MM.1S (cell line): ENCODE results near the gene SLC31A1.

Experiments used
- DNase-seq: peaks from one replicate; pipeline ENCODE4 v3.0.0-alpha.2; 2015
- H2AFZ ChIP-seq: fragments of 300-600 bp; sonication (generic); 2 replicates; pipeline ENCODE4 v1.6.0; 2016; ENCODE audit warnings: antibody characterized with exemption, low read length
- H3F3A ChIP-seq: fragments of 300-600 bp; sonication (generic); 2 replicates; pipeline ENCODE4 v1.6.1; 2016; ENCODE audit warnings: mild to moderate bottlenecking, antibody characterized with exemption, low read length, moderate library complexity, mixed read lengths; ENCODE audit not compliant: insufficient read depth
- H3K27ac ChIP-seq: fragments of 300-600 bp; sonication (generic); 2 replicates; pipeline ENCODE4 v1.5.1; 2016; ENCODE audit warnings: mild to moderate bottlenecking, low read length
- H3K27me3 ChIP-seq: fragments of 300-600 bp; sonication (generic); replicated peaks from 2 replicates; pipeline ENCODE4 v1.6.0; 2016; ENCODE audit warnings: low read length; ENCODE audit not compliant: insufficient read depth
- H3K36me3 ChIP-seq: fragments of 300-600 bp; sonication (generic); replicated peaks from 2 replicates; pipeline ENCODE4 v1.6.1; 2016; ENCODE audit warnings: mild to moderate bottlenecking, low read length, mixed read lengths; ENCODE audit not compliant: insufficient read depth
- H3K4me1 ChIP-seq: fragments of 300-600 bp; sonication (generic); 2 replicates; pipeline ENCODE4 v1.6.1; 2016; ENCODE audit warnings: low read length, mixed read lengths
- H3K4me2 ChIP-seq: fragments of 300-600 bp; sonication (generic); 2 replicates; pipeline ENCODE4 v1.6.0; 2016; ENCODE audit warnings: low read depth, low read length
- H3K4me3 ChIP-seq: fragments of 300-600 bp; sonication (generic); 2 replicates; pipeline ENCODE4 v1.5.1; 2016; ENCODE audit warnings: low read length, mixed read lengths
- H3K79me2 ChIP-seq: fragments of 300-600 bp; sonication (generic); 2 replicates; pipeline ENCODE4 v1.6.1; 2016; ENCODE audit warnings: mixed run types, low read length, mixed read lengths
- H3K9ac ChIP-seq: fragments of 300-600 bp; sonication (generic); 2 replicates; pipeline ENCODE4 v1.6.1; 2016; ENCODE audit warnings: low read length, mixed read lengths
- H3K9me2 ChIP-seq: fragments of 300-600 bp; sonication (generic); replicated peaks from 2 replicates; pipeline ENCODE4 v1.6.1; 2016; ENCODE audit warnings: mild to moderate bottlenecking, low read length, mixed read lengths; ENCODE audit not compliant: insufficient read depth
- H3K9me3 ChIP-seq: fragments of 300-600 bp; sonication (generic); replicated peaks from 2 replicates; pipeline ENCODE4 v1.6.1; 2016; ENCODE audit warnings: mild to moderate bottlenecking, low read length, mixed read lengths; ENCODE audit not compliant: insufficient read depth
- H4K20me1 ChIP-seq: fragments of 300-600 bp; sonication (generic); 2 replicates; pipeline ENCODE4 v1.6.1; 2016; ENCODE audit warnings: mild to moderate bottlenecking, low read length, moderate library complexity, mixed read lengths; ENCODE audit not compliant: insufficient read depth
- EZH2 ChIP-seq: fragments of 300-600 bp; sonication (generic); optimal IDR thresholded peaks from 2 replicates; pipeline ENCODE3; 2017; ENCODE audit warnings: low read depth, mild to moderate bottlenecking, antibody characterized with exemption, low read length, mixed read lengths
- EZH2phosphoT487 ChIP-seq: fragments of 300-600 bp; sonication (generic); IDR thresholded peaks from 2 replicates; pipeline ENCODE4 v1.6.1; 2018; ENCODE audit warnings: antibody characterized with exemption, low read length
- TF ChIP-seq, protein P1 (sequence below): fragments of 300-600 bp; sonication (generic); IDR thresholded peaks from 2 replicates; pipeline ENCODE4 v1.5.1; 2016; ENCODE audit warnings: antibody characterized with exemption, low read length, mixed read lengths

The SLC31A1 gene

DNA sequence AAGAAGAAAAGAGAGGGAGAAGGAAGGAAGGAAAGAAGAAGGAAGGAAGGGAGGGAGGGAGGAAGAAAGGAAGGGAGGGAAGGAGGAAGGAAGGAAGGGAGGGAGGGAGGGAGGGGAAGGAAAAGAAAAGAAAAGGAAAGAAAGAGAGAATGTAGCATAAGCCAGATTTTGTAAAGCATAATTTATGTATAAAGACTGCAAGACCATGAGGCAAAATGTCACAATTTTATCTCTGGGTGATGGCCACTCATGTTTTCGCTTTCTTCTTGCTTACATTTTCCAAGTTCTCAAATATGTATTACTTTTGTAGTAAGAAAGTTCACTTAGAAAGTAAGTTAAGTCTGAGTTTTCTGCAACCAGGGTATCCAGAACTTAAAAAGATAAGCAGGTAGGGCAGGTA, 85.2 kb downstream of the SLC31A1 start:
- DNase-seq: no peak
- H3K27me3 ChIP-seq: no peaks in the 10 kb centered on the region

DNA sequence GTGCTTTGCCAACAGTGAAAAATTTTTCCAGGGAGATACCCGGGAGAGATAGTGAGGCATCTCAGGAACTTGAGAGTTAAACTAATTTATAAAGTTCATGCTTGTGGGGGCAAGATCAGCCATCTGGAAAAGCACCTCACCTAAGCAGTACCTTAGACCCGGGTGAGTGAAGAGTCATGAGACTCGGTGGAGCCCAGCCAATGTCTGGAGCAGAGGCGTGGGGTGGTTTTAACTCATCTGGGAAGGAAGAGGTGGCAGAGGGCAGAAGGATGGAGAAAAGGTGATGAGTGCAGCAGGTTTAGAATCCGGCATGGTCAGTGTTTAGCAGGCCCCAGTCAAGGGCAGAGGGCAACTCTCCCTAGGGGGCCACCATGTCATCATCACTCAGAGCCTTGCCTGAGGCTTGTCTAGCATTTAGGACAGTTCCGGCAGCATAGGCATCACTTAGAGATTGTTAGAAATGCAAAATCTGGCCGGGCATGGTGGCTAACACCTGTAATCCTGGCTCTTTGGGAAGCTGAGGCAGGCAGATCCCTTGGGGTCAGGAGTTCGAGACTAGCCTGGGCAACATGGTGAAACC, 86.1 kb downstream of the SLC31A1 start:
- H3K4me1 ChIP-seq: peaks cover 13% of the 10 kb centered on the region
- no peak overlapping the region for H3K27ac ChIP-seq
- no peaks in the 10 kb centered on the region for H3K9me3 ChIP-seq
- H3K9me2 ChIP-seq: no peaks in the 10 kb centered on the region
- H3K4me3 ChIP-seq: no peak overlapping the region
- H3K27me3 ChIP-seq: no peaks in the 10 kb centered on the region
- H3F3A ChIP-seq: 0 out of 2 replicates have a peak, but pooled peaks cover 5% of the 10 kb centered on the region
- no peaks in the 10 kb centered on the region for H4K20me1 ChIP-seq
- no peaks in the 10 kb centered on the region for H3K36me3 ChIP-seq
- TF ChIP-seq EZH2phosphoT487 (no peak), EZH2 (no peak)
- TF ChIP-seq, protein P1, sequence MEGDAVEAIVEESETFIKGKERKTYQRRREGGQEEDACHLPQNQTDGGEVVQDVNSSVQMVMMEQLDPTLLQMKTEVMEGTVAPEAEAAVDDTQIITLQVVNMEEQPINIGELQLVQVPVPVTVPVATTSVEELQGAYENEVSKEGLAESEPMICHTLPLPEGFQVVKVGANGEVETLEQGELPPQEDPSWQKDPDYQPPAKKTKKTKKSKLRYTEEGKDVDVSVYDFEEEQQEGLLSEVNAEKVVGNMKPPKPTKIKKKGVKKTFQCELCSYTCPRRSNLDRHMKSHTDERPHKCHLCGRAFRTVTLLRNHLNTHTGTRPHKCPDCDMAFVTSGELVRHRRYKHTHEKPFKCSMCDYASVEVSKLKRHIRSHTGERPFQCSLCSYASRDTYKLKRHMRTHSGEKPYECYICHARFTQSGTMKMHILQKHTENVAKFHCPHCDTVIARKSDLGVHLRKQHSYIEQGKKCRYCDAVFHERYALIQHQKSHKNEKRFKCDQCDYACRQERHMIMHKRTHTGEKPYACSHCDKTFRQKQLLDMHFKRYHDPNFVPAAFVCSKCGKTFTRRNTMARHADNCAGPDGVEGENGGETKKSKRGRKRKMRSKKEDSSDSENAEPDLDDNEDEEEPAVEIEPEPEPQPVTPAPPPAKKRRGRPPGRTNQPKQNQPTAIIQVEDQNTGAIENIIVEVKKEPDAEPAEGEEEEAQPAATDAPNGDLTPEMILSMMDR: no peak
- no peak for DNase-seq
- H3K9ac ChIP-seq: no peak overlapping the region
- H3K79me2 ChIP-seq: no peaks in the 10 kb centered on the region
- no peak overlapping the region for H3K4me2 ChIP-seq
- H2AFZ ChIP-seq: no peak overlapping the region

More for the DNA sequence above, 85.2 kb downstream of the SLC31A1 start:
- H3K27ac ChIP-seq: no peak overlapping the region
- no peaks in the 10 kb centered on the region for H3K36me3 ChIP-seq
- H2AFZ ChIP-seq: no peak overlapping the region
- H3K9me3 ChIP-seq: no peaks in the 10 kb centered on the region
- no peaks in the 10 kb centered on the region for H4K20me1 ChIP-seq
- no peaks in the 10 kb centered on the region for H3F3A ChIP-seq
- H3K4me2 ChIP-seq: no peak overlapping the region
- no peak overlapping the region for H3K9ac ChIP-seq
- H3K79me2 ChIP-seq: no peaks in the 10 kb centered on the region
- H3K4me1 ChIP-seq: peaks cover 6% of the 10 kb centered on the region
- TF ChIP-seq, protein P1: no peak
- TF ChIP-seq EZH2phosphoT487: no peak
- no peak for TF ChIP-seq EZH2
- H3K4me3 ChIP-seq: no peak overlapping the region
- no peaks in the 10 kb centered on the region for H3K9me2 ChIP-seq

- peaks cover 13% of the 10 kb centered on the region for H3K4me1 ChIP-seq
- H3K9ac ChIP-seq: no peak overlapping the region
- H2AFZ ChIP-seq: no peak overlapping the region
- no peaks in the 10 kb centered on the region for H3K27me3 ChIP-seq
- H3K9me2 ChIP-seq: no peaks in the 10 kb centered on the region
- H3K79me2 ChIP-seq: no peaks in the 10 kb centered on the region
- no peak overlapping the region for H3K4me2 ChIP-seq
- H3K9me3 ChIP-seq: no peaks in the 10 kb centered on the region
- TF ChIP-seq, protein P1: peak; percentile 67
- no peak for TF ChIP-seq EZH2phosphoT487
- no peaks in the 10 kb centered on the region for H3K36me3 ChIP-seq
- no peak overlapping the region for H3K4me3 ChIP-seq
- H3K27ac ChIP-seq: no peak overlapping the region
- 0 out of 2 replicates have a peak, but pooled peaks cover 5% of the 10 kb centered on the region for H3F3A ChIP-seq
- DNase-seq: peak; percentile 62
- no peaks in the 10 kb centered on the region for H4K20me1 ChIP-seq
Measured at GRCh38 chr9:113309204-113309813, 88.0 kb downstream of the SLC31A1 start.
